Epithelial cell of prostate (primary cell): ENCODE measurements around the gene ARSH.
A peak's percentile ranks its signal among the peaks of the same experiment; 100 is the strongest.
"Not testable (repeated sequence)": the region's sequence is repeated elsewhere in the genome, so short reads cannot be mapped to it uniquely, and the experiment has no call there.

Experiments used
- DNase-seq: peaks from one replicate; pipeline ENCODE4 v3.0.0-alpha.2; 2011; ENCODE audit warnings: low read depth, low spot score
- H3K27ac ChIP-seq: fragments of 450-650 bp; 2 replicates; pipeline ENCODE4 v1.5.1; 2017; ENCODE audit warnings: mild to moderate bottlenecking

ARSH gene

DNA sequence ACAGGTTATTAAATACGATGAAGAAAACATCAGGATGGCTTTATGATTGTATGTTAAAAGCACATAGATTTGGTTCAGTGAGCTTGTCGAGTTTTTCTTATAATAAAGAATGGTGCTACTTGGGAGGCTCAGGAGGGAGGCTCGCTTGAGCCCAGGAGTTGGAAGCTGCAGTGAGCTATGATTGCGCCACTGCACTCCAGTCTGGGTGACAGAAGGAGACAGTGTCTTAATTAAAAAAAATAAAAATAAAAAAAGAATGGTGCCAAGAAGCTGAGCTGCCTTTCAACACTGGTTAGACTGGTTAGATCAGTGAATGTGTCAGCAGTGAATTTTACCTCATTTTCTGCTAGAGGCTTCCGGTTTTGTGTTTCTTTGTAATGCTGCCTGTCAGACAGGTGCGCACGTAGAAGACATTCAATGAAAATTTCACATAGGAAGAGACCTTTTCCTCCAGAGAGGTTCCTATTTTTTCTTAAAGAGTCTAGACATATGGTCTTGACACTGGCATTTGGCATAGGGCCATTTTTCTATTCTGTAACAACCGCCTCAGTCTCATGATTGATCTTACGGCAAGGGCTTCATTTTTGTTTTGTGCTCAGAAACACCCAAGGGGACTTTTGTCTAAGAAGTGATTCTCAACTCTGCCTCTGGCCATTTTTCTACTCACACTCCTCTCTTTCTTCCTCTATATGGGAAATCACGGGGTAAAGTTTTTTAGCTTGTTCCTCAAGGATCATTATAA, 19.9 kb downstream of the ARSH start:
- peak; percentile 26 for DNase-seq

DNA sequence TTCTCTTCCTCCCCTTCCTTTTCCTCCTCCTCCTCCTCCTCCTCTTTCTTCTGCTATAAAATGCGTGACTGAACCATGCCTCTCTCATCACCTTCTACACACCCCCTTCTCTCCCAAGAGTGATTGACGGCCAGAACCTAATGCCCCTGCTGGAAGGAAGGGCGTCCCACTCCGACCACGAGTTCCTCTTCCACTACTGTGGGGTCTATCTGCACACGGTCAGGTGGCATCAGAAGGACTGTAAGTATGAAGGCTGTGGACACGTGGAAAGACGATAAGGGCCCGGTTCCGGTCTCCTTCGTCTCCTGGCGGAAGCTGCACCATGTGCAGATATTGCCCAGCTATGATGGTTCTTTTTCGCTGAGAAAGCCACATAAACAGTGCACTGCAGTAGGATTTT, 22.8 kb downstream of the ARSH start:
- DNase-seq, result no peak
- H3K27ac ChIP-seq, result no peak overlapping the region

More for the DNA sequence above, 19.9 kb downstream of the ARSH start:
- H3K27ac ChIP-seq, result no peak overlapping the region

DNA sequence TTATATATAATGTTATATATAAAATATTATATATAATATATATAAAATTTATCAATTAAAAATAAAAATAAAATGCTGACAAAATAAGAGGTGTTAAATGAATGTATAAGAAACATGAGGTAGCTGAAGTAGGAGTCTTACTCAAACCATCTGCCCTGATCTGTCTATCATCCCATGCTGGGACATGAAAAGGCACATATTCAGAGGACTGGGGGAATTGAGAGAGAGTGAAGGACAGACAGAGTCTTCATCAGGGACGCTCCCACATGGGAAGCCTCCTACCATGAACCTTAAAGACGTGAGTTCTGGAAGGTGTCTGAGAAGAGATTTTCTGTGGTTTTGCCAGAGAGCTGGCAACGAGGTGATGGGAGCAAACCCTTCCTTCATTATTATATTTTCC, 30.9 kb downstream of the ARSH start:
- no peak for DNase-seq
- H3K27ac ChIP-seq, result no peak overlapping the region

DNA sequence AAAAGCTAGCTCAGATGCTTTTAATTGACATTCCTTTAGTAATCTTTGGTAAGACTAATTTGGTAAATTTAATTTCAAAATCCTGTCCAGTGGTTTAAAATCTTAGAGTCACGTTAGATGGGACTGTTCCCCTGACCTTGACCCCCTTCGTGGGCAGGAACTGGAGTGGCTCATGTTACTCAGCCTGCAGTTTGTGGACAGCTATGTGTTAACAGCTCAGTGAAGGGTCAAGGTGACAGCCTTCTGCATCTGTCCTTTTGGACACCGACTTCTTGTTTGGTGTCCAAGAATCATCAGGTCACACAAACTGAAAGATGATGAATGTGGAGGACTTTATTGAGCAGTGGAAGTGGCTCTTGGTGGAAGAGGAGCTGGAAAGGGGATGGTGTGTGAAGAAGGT, 37.9 kb downstream of the ARSH start:
- DNase-seq, result no peak
- no peak overlapping the region for H3K27ac ChIP-seq

DNA sequence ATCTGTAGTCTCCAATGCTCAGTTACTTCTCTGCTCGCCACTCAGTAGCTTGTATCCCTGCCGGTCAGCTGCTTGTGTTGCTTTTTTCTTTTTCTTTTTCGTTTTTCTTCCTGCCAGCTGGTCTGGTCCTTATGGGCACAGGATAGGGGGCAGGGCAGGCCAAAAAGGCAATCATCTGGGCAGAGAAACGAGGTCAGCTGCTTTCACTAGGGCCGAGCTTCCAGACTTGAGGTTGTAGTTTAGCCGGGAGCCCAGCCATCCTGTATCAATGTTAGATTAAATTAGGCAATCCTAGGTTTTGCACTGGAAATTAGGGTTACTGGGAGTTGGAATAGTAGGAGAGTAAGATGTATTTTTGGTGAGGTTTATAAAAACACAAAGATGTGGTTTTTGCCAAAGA, 38.3 kb downstream of the ARSH start:
- no peak for DNase-seq

DNA sequence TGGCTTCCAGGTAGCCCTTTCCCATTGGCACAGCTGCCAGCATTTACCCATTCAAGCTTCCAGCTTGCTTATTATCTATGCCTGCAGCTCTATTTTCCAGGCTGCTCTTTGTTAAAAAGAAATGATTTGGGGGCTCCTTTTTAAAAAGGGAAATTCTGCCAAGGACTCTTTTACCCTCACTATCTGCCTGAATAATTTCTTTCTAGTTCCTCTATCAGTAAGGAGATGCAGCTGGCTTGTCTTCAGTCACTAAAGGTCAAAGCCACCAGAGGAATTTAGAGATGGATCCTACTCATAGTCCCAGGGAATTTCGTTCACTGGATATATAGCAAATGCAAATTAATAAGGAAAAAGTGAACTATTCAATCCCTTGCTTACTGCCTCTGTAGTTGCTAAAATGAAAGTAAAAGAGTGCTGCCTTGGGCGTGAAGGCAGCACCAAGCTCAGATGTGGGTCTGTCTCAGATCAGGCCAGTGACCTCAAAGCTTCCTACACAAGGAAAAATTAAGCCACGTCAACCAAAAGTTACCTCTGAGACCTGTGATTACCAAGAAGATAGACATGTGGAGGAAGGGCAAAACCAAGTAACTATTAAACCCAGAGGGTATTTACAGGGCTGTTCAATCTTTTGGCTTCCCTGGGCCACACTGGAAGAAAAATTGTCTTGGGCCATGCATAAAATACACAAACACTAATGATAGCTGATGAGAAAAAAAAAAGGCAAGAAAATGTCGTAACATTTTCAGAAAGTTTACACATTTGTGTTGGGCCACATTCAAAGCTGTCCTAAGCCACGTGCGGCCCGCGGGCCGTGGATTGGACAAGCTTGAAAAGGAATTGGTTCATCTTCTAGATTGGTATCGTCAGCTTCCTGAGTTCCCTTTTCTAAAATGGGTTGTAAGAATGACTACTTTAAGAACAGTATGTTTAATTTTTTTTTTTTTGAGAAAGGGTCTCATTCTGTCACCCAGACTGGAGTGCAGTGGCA, 40.2 kb downstream of the ARSH start:
- no peak overlapping the region for H3K27ac ChIP-seq
- DNase-seq, result no peak

More for the DNA sequence above, 38.3 kb downstream of the ARSH start:
- no peak overlapping the region for H3K27ac ChIP-seq

DNA sequence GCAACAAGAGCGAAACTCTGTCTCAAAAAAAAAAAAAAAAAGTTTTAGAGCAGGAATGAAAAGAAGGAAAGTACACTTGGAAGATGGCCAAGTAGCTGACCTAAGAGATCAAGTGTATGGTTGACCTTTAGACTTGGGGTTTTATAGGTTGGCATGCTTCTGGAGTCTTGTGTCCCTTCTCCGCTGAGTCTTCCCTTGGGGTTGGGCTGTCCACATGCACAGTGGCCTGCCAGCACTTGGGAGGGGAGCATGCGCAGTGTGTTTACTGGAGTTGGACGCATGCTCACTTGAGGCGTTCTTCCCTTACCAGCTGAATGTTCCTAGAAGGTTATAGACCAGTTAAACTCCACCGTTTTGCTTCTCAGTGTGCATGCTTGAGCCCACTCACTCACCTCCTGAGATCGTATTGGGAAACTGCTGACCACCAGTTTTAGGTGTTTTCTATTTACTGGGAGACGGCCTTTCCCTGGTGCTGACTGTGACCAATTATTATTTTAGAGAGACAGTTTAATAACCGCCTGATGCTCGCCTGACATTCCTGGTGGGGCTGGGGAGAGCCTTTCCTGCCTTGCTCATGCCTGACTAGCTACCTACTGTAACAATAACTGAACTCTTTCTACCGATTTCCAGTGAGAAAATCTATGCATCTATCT, 44.3 kb downstream of the ARSH start:
- not testable (repeated sequence) for H3K27ac ChIP-seq, DNase-seq

DNA sequence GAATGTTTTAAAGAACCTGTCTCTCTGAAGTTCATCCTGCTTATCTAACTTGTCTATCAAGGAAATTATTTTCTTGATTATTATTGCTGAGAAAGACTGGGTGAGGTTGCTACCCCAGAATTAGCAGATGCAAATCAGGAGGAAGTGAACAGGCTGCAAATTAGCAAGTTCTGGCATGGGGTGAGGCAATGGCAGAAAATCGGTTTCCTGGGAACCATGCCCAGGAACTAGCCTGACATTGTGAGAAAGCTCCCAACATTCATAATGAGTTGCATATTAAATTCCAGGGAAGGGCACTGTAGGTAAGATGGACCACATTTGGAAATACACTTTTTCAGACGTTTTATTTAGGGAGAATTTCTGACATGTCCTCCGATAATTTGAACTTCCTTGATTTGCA, 46.5 kb downstream of the ARSH start:
- H3K27ac ChIP-seq, result no peak overlapping the region
- DNase-seq, result no peak

DNA sequence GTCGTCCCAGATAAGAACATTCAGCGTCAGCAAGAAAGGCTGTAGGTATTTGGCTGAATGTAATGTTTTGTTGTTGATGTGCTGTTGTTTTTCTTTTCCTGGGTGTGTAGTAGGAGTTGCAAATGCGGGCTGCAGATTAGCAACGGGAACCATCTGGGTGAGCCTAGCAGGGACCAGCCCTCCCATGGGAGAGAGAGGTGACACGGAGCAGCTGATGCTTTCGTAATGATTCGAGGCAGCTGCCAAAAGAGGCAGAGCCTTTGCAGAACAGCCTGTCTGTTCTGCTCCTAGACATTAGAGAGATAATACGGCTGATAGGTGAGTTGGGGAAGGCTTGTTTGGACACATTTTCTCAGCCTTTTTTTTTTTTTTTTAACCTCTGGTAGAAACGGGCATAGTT, 60.2 kb downstream of the ARSH start:
- DNase-seq, result peak; percentile 0
- H3K27ac ChIP-seq, result no peak overlapping the region

DNA sequence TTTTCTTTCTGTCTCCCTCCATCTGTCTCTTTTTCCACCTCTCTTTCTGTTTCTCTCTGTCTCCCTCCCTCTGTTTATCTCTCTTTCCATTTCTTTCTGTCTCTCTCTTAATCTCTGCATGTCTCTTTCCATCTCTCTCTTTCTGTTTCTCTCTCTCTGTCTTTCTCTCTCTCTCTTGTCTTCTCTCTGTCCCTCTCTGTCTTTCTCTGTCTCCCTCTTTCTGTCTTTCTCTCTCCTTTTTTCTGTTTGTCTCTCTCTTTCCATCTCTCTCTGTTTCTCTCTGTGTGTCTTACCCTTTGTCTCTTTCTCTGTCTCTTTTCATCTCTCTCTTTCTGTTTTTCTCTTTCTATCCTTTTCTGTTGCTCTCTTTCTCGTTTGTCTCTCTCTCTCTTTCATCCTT, 69.6 kb downstream of the ARSH start:
- no peak for DNase-seq
- no peak overlapping the region for H3K27ac ChIP-seq

DNA sequence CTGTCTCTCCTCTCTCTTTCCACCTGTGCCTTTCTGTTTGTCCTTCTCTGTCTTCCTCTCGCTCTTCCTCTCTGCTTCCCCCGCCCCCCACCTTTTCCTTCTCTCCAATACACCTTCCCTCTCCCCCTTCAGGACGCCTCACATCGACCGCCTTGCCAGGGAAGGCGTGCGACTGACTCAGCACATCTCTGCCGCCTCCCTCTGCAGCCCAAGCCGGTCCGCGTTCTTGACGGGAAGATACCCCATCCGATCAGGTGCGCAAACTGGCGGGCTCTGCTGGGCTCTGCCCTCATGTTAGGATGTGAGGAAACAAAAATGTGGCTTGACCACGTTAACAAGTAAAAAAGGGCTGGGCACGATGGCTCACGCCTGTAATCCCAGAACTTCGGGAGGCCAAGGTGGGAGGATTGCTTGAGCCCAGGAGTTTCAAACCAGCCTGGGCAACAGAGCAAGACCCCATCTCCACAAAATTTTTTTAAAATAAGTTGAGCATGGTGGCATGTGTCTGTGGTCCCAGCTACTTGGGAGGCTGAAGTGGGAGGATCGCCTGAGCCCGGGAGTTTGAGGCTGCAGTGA, 70.2 kb downstream of the ARSH start:
- DNase-seq, result no peak

More for the DNA sequence above, 70.2 kb downstream of the ARSH start:
- H3K27ac ChIP-seq, result no peak overlapping the region
